ENCODE results near the gene CST9. TPM values are rescaled to one million over a fixed set of nuclear protein-coding genes. Genes with fewer than 3 reads are reported as not detected.

CST9 gene
- total and polyA plus RNA-seq, 2 of the 13 experiments (the other 11 are each of a cell fraction or from before 2014, with no cell fraction given) = 0.07 TPM; not detected in 1

GRCh38 chr20:23634044-23634801, 28.5 kb upstream of the CST9 start:
- ChIA-PET POLR2A (interaction anchor here (1.8 to 18.0 kb wide), 3 partner anchors 7 to 26 kb away, joined by 6 to 543 read pairs (median 62); no protein-coding TSS in a partner anchor), CTCF (ENCODE audit: low intra/inter-chr PET ratio, low total read pairs) (no interaction called here)
- intact Hi-C loops (cut with micrococcal nuclease; ENCODE audit: unreplicated experiment) = no loop called here
- Histone ChIP-seq H3K27me3 (ENCODE audit: control insufficient read depth in 1 of 2, insufficient read depth in 2 of 2, low read length in 2 of 2) (no peaks in the 10 kb centered on the region; a peak in 1 of 5 replicates), H4K20me1 (ENCODE audit: insufficient read depth, low read length) (peaks cover 15% of the 10 kb centered on the region; the same call in 1 of the 2 replicates), H3K9ac (ENCODE audit: insufficient read depth, low read depth, low read length) (no peak overlapping the region), H3K36me3 (replicated peaks in 1 of 2; ENCODE audit: control insufficient read depth in 1 of 2, insufficient read depth in 2 of 2, low read length in 2 of 2) (peaks cover 12 to 20% of the 10 kb centered on the region in 2 experiments), H3K4me2 (ENCODE audit: low read depth, low read length) (peak overlapping the region; percentile 94), H2AFZ (ENCODE audit: low read length) (no peak overlapping the region), H3K27ac (ENCODE audit: extremely low read length, insufficient read depth, low read length) (no peak overlapping the region), H3K79me2 (ENCODE audit: insufficient read depth, low read length) (peaks cover 29% of the 10 kb centered on the region), H3K9me3 (ENCODE audit: low read length) (no peaks in the 10 kb centered on the region), H3K4me3 (replicated peaks in 1 of 3; ENCODE audit: insufficient read depth in 1 of 3, low read depth in 2 of 3, low read length in 3 of 3) (no peak overlapping the region), H3K4me1 (ENCODE audit: insufficient read depth, low read length) (peaks cover 86% of the 10 kb centered on the region)
- in situ Hi-C loops (cut with HindIII; ENCODE audit: extremely low pct_ligation_motif_present, low pct_unique_long_range_greater_than_20kb) = loop anchor here (10.0 kb wide), 1 partner anchor 1059 kb away; no protein-coding TSS in a partner anchor
- no peak for FAIRE-seq
- ATAC-seq = no peak
- 94% methylated on average over 8 of the region's 8 CpGs for WGBS (ENCODE audit: low lambda C conversion rate)
- no peak for DNase-seq (ENCODE audit: low spot score)
- BruUV-seq (replicated peaks) = no TSS peak
- TF ChIP-seq ZNF839 (CRISPR knock-in tag; IDR thresholded peaks at IDR 0.05; ENCODE audit: borderline replicate concordance) (peak; percentile 81; the same call in 1 of the 2 replicates), ZNF891 (CRISPR knock-in tag; IDR thresholded peaks at IDR 0.05) (peak; percentile 61; the same call in 1 of the 2 replicates), E2F1 (CRISPR knock-in tag; IDR thresholded peaks at IDR 0.05) (no peak), REXO4 (CRISPR knock-in tag; IDR thresholded peaks at IDR 0.05; ENCODE audit: borderline replicate concordance) (0 out of 2 replicates have a peak, but pooled peaks have one; percentile 26), PATZ1 (CRISPR knock-in tag; IDR thresholded peaks at IDR 0.05) (0 out of 2 replicates have a peak, but pooled peaks have one; percentile 9), ARID4A (CRISPR knock-in tag; IDR thresholded peaks at IDR 0.05; ENCODE audit: borderline replicate concordance) (peak; percentile 19; the same call in 1 of the 2 replicates), BATF2 (CRISPR knock-in tag; IDR thresholded peaks at IDR 0.05) (no peak), NFIB (CRISPR knock-in tag; IDR thresholded peaks at IDR 0.05; ENCODE audit: borderline replicate concordance) (no peak), ZFY (CRISPR knock-in tag; IDR thresholded peaks at IDR 0.05) (no peak), AGO2 (optimal IDR thresholded peaks at IDR 0.05; ENCODE audit: low read depth, low read length) (peak; percentile 86), GABPB1 (CRISPR knock-in tag; IDR thresholded peaks at IDR 0.05) (0 out of 2 replicates have a peak, but pooled peaks have one; percentile 7), NRL (CRISPR knock-in tag; IDR thresholded peaks at IDR 0.05; ENCODE audit: borderline replicate concordance) (0 out of 2 replicates have a peak, but pooled peaks have one; percentile 44), ZNF224 (CRISPR knock-in tag; IDR thresholded peaks at IDR 0.05) (peak; percentile 49; the same call in 1 of the 2 replicates), ZIK1 (CRISPR knock-in tag; IDR thresholded peaks at IDR 0.05; ENCODE audit: borderline replicate concordance, low read depth) (no peak)

All from HepG2 (cell line).